GM12874 (cell line): ENCODE results near the gene ERCC6L.

Experiments used
- CTCF ChIP-seq: IDR thresholded peaks from 2 replicates; pipeline ENCODE4 v1.5.1; 2011; ENCODE audit warnings: low read depth, mild to moderate bottlenecking, control low read depth, low read length, moderate library complexity; ENCODE audit not compliant: insufficient read depth

ERCC6L gene

GRCh38 chrX:72262077-72262476 is 23.2 kb upstream of the ERCC6L start:
- TF ChIP-seq CTCF: no peak

GRCh38 chrX:72260448-72260847 is 21.6 kb upstream of the ERCC6L start:
- no peak for TF ChIP-seq CTCF

GRCh38 chrX:72258174-72258573 is 19.3 kb upstream of the ERCC6L start:
- no peak for TF ChIP-seq CTCF

- no peak for TF ChIP-seq CTCF
These were observed 17.0 kb upstream of the ERCC6L start for GRCh38 chrX:72255864-72256263.

GRCh38 chrX:72255445-72255844 is 16.6 kb upstream of the ERCC6L start:
- TF ChIP-seq CTCF: no peak

- TF ChIP-seq CTCF: no peak
These were observed 16.0 kb upstream of the ERCC6L start for GRCh38 chrX:72254816-72255215.

GRCh38 chrX:72253686-72254085 is 14.9 kb upstream of the ERCC6L start:
- no peak for TF ChIP-seq CTCF
